AG10803 (cell line): Measurements from ENCODE around the gene SDE2.
"Not testable (repeated sequence)": the region's sequence is repeated elsewhere in the genome, so short reads cannot be mapped to it uniquely, and the experiment has no call there.

Experiments used
- DNase-seq: peaks from one replicate; pipeline ENCODE4 v3.0.0; 2010; ENCODE audit warnings: low read depth
- H3K4me3 ChIP-seq: 2 replicates; pipeline ENCODE4 v1.5.1; 2011; ENCODE audit warnings: mild to moderate bottlenecking, low read length, control low read depth
- CTCF ChIP-seq: conservative IDR thresholded peaks from 2 replicates; pipeline ENCODE4 v1.5.1; 2011; ENCODE audit warnings: mild to moderate bottlenecking, low read length, control low read depth, inconsistent platforms

Gene SDE2

GRCh38 chr1:226026833-226027232 is 27.7 kb upstream of the SDE2 start:
- no peak for TF ChIP-seq CTCF

GRCh38 chr1:226023735-226024134 is 24.6 kb upstream of the SDE2 start:
- no peak for DNase-seq
- H3K4me3 ChIP-seq: no peak overlapping the region
- no peak for TF ChIP-seq CTCF

More at GRCh38 chr1:226026833-226027232, 27.7 kb upstream of the SDE2 start:
- H3K4me3 ChIP-seq: no peak overlapping the region
- DNase-seq: peak; percentile 18

- TF ChIP-seq CTCF: no peak
- DNase-seq: no peak
- H3K4me3 ChIP-seq: no peak overlapping the region
Observed at GRCh38 chr1:226021801-226022200, 22.7 kb upstream of the SDE2 start.

GRCh38 chr1:226021401-226021800 is 22.3 kb upstream of the SDE2 start:
- no peak for DNase-seq
- H3K4me3 ChIP-seq: no peak overlapping the region
- TF ChIP-seq CTCF: no peak

- no peak overlapping the region for H3K4me3 ChIP-seq
- no peak for DNase-seq
- no peak for TF ChIP-seq CTCF
Observed at GRCh38 chr1:226019572-226019971, 20.4 kb upstream of the SDE2 start.

- H3K4me3 ChIP-seq: no peak overlapping the region
- DNase-seq: no peak
- TF ChIP-seq CTCF: no peak
Observed at GRCh38 chr1:226017070-226017469, 17.9 kb upstream of the SDE2 start.

GRCh38 chr1:226009650-226010044 is 10.5 kb upstream of the SDE2 start:
- no peak for TF ChIP-seq CTCF
- no peak for DNase-seq
- no peak overlapping the region for H3K4me3 ChIP-seq

GRCh38 chr1:226007126-226007892 is 8.2 kb upstream of the SDE2 start:
- H3K4me3 ChIP-seq, DNase-seq: not testable (repeated sequence)
